K562 (cell line): ENCODE measurements around the gene ATF3. TPM values are rescaled to one million over a fixed set of nuclear protein-coding genes. Genes with fewer than 3 reads are reported as not detected.

ENCODE experiments used
- FOXK2 ChIP-seq, 2 experiments: fragments of 450-650 bp; IDR thresholded peaks in 1 of 2; conservative IDR thresholded peaks in 1 of 2; 2 replicates each; pipeline ENCODE4 v1.6.1; 2016; ENCODE audit warnings: low read depth in 2 of 2, mild to moderate bottlenecking in 1 of 2
- GATA2 ChIP-seq: sonication (generic); formaldehyde crosslinking; IDR thresholded peaks from 2 replicates; pipeline ENCODE4 v1.4.0; 2020; ENCODE audit warnings: mild to moderate bottlenecking, missing genetic modification reagents
- HEY1 ChIP-seq: fragments of 250-450 bp; sonication (Bioruptor Pico); IDR thresholded peaks from 2 replicates; pipeline ENCODE4 v1.5.0; 2020; ENCODE audit warnings: mild to moderate bottlenecking, moderate library complexity, borderline replicate concordance
- JUND ChIP-seq, 2 experiments: IDR thresholded peaks; 2 replicates in 1 of 2; 3 replicates in 1 of 2; pipeline ENCODE4 v1.6.1; 2011; ENCODE audit warnings: borderline replicate concordance in 2 of 2, low read depth in 2 of 2, low read length in 2 of 2, improper control_type of control experiment in 1 of 2, missing biosample characterization in 1 of 2, missing genetic modification characterization in 1 of 2, missing genetic modification reagents in 1 of 2
- KLF10 ChIP-seq: fragments of 250-450 bp; sonication (Bioruptor Pico); IDR thresholded peaks from 2 replicates; pipeline ENCODE4 v1.6.1; 2021; ENCODE audit warnings: matching md5 sums
- NR4A1 ChIP-seq, 2 experiments: fragments of 250-450 bp in 1 of 2; fragments of 450-650 bp in 1 of 2; sonication (Bioruptor Pico) in 1 of 2; IDR thresholded peaks; 2 replicates each; pipeline versions ENCODE4 v1.4.0 to v1.6.1; 2016 to 2020; ENCODE audit warnings: mild to moderate bottlenecking in 2 of 2, missing compliant biosample characterization in 1 of 2, missing genetic modification characterization in 1 of 2, moderate library complexity in 1 of 2
- RHOXF2B ChIP-seq: fragments of 250-450 bp; sonication (Bioruptor Pico); conservative IDR thresholded peaks from 2 replicates; pipeline ENCODE4 v1.5.1; 2021
- TEAD4 ChIP-seq, 2 experiments: sonication (generic) in 1 of 2; formaldehyde crosslinking in 1 of 2; IDR thresholded peaks; 2 replicates each; pipeline versions ENCODE4 v1.6.1 to v1.8.0; 2012 to 2022; ENCODE audit warnings: borderline replicate concordance in 1 of 2, inconsistent platforms in 1 of 2, low read length in 1 of 2, mild to moderate bottlenecking in 1 of 2, missing genetic modification reagents in 1 of 2
- TRIM24 ChIP-seq, 2 experiments: fragments of 450-650 bp; IDR thresholded peaks; 2 replicates each; pipeline ENCODE4 v1.6.1; 2016
- ZNF316 ChIP-seq: fragments of 450-650 bp; IDR thresholded peaks from 2 replicates; pipeline ENCODE4 v1.6.1; 2016
- ZNF668 ChIP-seq: fragments of 250-450 bp; sonication (Bioruptor Pico); IDR thresholded peaks from 2 replicates; pipeline ENCODE4 v1.8.0; 2022; ENCODE audit warnings: mild to moderate bottlenecking, inconsistent platforms
- ZSCAN29 ChIP-seq: fragments of 450-650 bp; IDR thresholded peaks from 2 replicates; pipeline ENCODE4 v1.6.1; 2017
- polyA plus RNA-seq, 8 experiments: library from polyadenylated mRNA; depleted of rRNA in 4 of 8; stranded (reverse) in 5 of 8; unstranded in 3 of 8; fragments of >200 nt; fragmentation: Nextera tagmentation in 2 of 8; fragmentation: Illumina TruSeq in 1 of 8; extraction: Ambion mirVana in 2 of 8; extraction: Trizol in 1 of 8; gene quantifications; 2 replicates each; pipeline versions ENCODE4 v1.2.1 to v1.2.3, GENCODE V29; 2011 to 2014; ENCODE audit warnings: inconsistent platforms in 1 of 8, missing spikeins in 1 of 8
- total RNA-seq, 7 experiments: library from RNA; depleted of rRNA in 6 of 7; stranded (reverse); fragments of >200 nt in 6 of 7; fragmentation: Illumina TruSeq in 2 of 7; extraction: Trizol in 2 of 7; gene quantifications; 2 replicates each; pipeline versions ENCODE4 v1.2.1 to v1.2.3, GENCODE V29; 2011 to 2021; ENCODE audit warnings: low replicate concordance in 1 of 7
- TF ChIP-seq, protein P1 (sequence below): fragments of 250-450 bp; sonication (Bioruptor Pico); IDR thresholded peaks from 2 replicates; pipeline ENCODE4 v1.4.0; 2020; ENCODE audit warnings: mild to moderate bottlenecking, moderate library complexity
- TF ChIP-seq, protein P2 (sequence below): fragments of 450-650 bp; IDR thresholded peaks from 2 replicates; pipeline ENCODE4 v1.6.1; 2016; ENCODE audit warnings: low read depth
- TF ChIP-seq, protein P3 (sequence below): sonication (generic); formaldehyde crosslinking; IDR thresholded peaks from 2 replicates; pipeline ENCODE4 v1.8.0; 2022; ENCODE audit warnings: missing genetic modification reagents, mild to moderate bottlenecking, moderate library complexity, borderline replicate concordance

ATF3 gene
- total and polyA plus RNA-seq, 9 of the 15 experiments (the other 6 are each of a cell fraction or from before 2014, with no cell fraction given): 3.5 to 28.2 (median 19.8) TPM

DNA sequence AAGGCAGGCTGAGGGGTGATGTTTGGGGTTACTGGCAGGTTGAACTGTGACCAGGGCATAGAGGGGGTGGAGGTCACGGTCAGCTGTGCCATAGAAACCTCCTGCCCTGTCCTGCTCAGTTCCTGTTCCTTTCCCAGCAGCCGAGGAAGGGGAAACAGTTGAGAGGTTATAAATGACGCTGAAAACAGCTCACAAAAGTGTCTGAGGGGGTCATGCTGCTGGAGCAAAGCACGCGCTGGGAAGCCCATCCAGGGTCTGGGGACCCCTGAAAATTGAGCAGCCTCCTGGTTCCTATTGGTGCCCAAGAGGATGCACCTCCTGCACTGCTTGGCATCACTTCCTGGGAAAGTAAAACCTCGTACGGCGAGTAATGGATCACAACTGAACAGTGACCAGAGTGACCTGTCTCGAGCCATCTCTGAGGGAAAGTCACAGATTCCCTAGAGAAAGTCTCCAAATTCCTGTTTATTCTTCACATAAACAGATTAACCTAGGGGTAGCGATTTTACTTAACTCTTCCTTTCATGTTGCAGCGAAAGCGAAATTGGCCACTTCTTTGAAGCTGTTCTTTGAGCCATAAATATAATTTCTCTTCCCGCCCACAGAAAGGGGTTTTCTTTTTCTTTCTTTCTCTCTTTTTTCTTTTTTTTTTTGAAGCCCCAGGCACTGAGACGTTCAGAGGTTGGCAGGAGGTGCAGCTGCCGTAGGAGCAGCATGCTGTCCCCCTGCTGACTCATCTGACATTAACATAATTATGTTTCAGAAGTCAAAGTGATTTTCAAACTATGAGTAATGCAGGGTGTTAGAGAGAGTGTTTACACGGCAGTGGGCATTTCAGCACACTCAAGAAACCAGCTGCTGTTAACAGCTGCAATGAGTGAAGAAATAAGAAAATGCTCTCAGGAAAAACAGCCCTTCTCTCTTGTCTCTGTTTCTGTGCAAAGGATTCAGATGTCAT is 41.8 kb upstream of the ATF3 start (continued):
- TF ChIP-seq TRIM24 (IDR thresholded peaks at IDR 0.05): peak in 1 of 2 experiments; percentile 42; a peak in 1 of 4 replicates
- no peak for TF ChIP-seq ZNF668 (CRISPR knock-in tag)
- TF ChIP-seq JUND (IDR thresholded peaks at IDR 0.05; ENCODE audit: borderline replicate concordance, low read depth, low read length): peak; percentile 89
- TF ChIP-seq JUND (tag; IDR thresholded peaks at IDR 0.05; ENCODE audit: borderline replicate concordance, low read depth, low read length): peak; percentile 88; the same call in 2 of the 3 replicates
- TF ChIP-seq HEY1: no peak
- TF ChIP-seq TEAD4 (IDR thresholded peaks at IDR 0.05; ENCODE audit: low read length): peak; percentile 40; the same call in 1 of the 2 replicates
- no peak for TF ChIP-seq TEAD4 (CRISPR knock-in tag; IDR thresholded peaks at IDR 0.05; ENCODE audit: borderline replicate concordance)
- TF ChIP-seq, protein P1, sequence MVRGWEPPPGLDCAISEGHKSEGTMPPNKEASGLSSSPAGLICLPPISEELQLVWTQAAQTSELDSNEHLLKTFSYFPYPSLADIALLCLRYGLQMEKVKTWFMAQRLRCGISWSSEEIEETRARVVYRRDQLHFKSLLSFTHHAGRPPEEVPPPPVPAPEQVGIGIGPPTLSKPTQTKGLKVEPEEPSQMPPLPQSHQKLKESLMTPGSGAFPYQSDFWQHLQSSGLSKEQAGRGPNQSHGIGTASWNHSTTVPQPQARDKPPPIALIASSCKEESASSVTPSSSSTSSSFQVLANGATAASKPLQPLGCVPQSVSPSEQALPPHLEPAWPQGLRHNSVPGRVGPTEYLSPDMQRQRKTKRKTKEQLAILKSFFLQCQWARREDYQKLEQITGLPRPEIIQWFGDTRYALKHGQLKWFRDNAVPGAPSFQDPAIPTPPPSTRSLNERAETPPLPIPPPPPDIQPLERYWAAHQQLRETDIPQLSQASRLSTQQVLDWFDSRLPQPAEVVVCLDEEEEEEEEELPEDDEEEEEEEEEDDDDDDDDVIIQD (CRISPR knock-in tag): no peak
- TF ChIP-seq, protein P2, sequence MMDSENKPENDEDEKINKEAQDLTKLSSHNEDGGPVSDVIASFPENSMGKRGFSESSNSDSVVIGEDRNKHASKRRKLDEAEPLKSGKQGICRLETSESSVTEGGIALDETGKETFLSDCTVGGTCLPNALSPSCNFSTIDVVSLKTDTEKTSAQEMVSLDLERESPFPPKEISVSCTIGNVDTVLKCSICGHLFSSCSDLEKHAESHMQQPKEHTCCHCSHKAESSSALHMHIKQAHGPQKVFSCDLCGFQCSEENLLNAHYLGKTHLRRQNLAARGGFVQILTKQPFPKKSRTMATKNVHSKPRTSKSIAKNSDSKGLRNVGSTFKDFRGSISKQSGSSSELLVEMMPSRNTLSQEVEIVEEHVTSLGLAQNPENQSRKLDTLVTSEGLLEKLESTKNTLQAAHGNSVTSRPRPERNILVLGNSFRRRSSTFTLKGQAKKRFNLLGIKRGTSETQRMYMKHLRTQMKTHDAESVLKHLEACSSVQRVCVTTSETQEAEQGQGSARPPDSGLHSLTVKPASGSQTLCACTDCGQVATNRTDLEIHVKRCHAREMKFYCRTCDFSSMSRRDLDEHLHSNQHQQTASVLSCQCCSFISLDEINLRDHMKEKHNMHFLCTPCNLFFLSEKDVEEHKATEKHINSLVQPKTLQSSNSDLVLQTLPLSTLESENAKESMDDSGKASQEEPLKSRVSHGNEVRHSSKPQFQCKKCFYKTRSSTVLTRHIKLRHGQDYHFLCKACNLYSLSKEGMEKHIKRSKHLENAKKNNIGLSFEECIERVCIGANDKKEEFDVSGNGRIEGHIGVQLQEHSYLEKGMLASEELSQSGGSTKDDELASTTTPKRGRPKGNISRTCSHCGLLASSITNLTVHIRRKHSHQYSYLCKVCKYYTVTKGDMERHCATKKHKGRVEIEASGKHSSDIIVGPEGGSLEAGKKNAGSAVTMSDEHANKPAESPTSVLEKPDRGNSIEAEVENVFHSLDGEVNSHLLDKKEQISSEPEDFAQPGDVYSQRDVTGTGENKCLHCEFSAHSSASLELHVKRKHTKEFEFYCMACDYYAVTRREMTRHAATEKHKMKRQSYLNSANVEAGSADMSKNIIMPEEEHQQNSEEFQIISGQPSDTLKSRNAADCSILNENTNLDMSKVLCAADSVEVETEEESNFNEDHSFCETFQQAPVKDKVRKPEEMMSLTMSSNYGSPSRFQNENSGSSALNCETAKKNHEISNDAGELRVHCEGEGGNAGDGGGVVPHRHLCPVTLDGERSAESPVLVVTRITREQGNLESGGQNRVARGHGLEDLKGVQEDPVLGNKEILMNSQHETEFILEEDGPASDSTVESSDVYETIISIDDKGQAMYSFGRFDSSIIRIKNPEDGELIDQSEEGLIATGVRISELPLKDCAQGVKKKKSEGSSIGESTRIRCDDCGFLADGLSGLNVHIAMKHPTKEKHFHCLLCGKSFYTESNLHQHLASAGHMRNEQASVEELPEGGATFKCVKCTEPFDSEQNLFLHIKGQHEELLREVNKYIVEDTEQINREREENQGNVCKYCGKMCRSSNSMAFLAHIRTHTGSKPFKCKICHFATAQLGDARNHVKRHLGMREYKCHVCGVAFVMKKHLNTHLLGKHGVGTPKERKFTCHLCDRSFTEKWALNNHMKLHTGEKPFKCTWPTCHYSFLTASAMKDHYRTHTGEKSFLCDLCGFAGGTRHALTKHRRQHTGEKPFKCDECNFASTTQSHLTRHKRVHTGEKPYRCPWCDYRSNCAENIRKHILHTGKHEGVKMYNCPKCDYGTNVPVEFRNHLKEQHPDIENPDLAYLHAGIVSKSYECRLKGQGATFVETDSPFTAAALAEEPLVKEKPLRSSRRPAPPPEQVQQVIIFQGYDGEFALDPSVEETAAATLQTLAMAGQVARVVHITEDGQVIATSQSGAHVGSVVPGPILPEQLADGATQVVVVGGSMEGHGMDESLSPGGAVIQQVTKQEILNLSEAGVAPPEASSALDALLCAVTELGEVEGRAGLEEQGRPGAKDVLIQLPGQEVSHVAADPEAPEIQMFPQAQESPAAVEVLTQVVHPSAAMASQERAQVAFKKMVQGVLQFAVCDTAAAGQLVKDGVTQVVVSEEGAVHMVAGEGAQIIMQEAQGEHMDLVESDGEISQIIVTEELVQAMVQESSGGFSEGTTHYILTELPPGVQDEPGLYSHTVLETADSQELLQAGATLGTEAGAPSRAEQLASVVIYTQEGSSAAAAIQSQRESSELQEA: no peak
- TF ChIP-seq, protein P3, sequence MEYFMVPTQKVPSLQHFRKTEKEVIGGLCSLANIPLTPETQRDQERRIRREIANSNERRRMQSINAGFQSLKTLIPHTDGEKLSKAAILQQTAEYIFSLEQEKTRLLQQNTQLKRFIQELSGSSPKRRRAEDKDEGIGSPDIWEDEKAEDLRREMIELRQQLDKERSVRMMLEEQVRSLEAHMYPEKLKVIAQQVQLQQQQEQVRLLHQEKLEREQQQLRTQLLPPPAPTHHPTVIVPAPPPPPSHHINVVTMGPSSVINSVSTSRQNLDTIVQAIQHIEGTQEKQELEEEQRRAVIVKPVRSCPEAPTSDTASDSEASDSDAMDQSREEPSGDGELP (CRISPR knock-in tag): peak; percentile 36; the same call in 1 of the 2 replicates
- TF ChIP-seq RHOXF2B (CRISPR knock-in tag): no peak
- no peak for TF ChIP-seq ZSCAN29
- TF ChIP-seq FOXK2 (conservative IDR thresholded peaks at IDR 0.05 in 1 of 2, IDR thresholded peaks at IDR 0.05 in 1 of 2; ENCODE audit: low read depth in 2 of 2): peak in 1 of 2 experiments; percentile 50; a peak in 1 of 4 replicates
- peak; percentile 87 for TF ChIP-seq ZNF316
- no peak for TF ChIP-seq KLF10 (CRISPR knock-in tag)
- no peak for TF ChIP-seq GATA2 (CRISPR knock-in tag)
- no peak for TF ChIP-seq NR4A1 (CRISPR knock-in tag; IDR thresholded peaks at IDR 0.05)
- TF ChIP-seq NR4A1 (tag; IDR thresholded peaks at IDR 0.05): no peak
